Limb (tissue), 2 donors: ENCODE results near the gene TICAM2.

Experiments
- DNase-seq, 2 donors: peaks; one replicate each; pipeline ENCODE4 v3.0.0-alpha.2; 2016; ENCODE audit errors: extremely low spot score in 2 of 2

TICAM2 gene

DNA sequence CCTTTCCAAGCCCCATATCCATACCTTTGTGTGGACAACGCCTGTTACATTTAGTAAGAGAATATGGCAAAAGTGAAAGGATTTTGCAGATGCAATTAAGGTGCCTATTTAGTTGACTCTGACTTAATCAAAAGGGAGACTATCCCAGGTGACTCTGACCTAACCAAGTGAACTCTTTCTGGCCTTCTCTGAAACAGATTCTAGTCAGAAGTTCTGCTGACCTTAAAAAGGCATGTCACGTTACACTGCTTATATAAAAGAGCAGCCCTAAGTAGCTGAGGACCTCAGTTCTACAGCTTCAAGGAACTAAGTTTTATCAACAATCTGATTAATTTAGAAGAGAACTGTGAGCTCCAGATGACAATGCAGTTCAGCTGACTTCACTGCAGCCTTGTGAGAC lies 5.7 kb upstream of the TICAM2 start:
- DNase-seq, result no peak

DNA sequence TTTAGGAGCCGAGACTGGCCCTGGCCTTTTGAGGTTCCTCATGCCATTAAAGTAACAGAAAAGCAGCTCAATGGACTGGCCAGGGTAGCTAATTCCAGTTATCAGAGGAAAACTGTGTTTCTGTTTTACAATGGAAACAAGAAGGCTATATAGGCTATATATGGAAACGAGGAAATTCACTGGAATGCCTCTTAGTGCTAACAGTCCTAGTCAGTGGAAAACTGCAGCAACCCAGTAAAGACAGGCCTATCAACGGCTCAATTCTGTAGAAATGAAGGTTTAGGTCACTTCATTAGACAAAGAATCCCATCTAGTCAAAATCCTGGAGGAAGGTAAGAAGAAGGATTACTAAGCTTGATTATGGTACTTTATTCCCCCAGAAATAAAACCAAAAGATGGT lies 3.2 kb upstream of the TICAM2 start:
- no peak for DNase-seq

DNA sequence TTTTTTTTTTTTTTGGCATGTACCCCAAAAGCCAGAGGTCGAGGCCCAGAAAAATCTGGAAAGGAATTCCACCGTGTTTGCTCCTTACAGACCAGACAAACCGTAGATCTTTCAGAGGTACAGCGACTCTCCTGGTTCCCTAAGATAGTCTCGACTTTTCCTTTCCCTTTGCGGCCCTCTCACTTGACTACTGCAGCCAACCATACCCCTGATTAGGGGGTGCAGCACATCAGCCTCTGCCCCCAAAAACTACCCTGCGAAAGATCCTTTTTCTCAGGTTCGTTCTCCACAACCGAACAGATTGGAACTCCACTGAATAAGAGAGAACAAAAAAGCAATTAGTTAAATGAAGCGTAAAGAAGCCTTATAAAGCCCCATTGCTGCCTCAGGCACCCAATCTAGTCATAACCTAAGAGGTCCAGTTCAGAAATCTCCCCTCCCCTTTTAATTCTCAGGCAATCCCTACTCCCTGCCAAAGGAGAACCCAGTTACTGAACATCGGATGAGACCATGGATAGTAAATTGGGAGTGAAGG lies 379 bp upstream of the TICAM2 start:
- DNase-seq, result no peak

DNA sequence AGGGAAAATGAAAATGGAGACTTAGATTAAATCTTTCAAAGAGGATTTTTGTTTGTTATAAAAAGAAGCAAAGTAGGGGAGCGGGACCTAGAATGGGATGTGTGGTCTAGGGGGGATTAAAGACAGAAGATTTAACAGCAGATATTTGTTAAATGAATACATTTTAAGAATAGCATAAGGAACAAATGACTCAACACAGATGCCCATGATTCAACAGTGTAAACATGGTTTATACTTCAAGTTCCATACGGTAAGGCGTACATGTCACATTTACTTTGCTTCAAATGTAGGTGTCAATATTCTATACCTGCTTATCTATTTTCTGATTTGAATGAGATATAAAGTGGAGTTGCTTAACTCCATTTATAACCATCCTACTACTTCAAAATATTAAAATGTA lies 1.5 kb downstream of the TICAM2 start:
- no peak for DNase-seq

DNA sequence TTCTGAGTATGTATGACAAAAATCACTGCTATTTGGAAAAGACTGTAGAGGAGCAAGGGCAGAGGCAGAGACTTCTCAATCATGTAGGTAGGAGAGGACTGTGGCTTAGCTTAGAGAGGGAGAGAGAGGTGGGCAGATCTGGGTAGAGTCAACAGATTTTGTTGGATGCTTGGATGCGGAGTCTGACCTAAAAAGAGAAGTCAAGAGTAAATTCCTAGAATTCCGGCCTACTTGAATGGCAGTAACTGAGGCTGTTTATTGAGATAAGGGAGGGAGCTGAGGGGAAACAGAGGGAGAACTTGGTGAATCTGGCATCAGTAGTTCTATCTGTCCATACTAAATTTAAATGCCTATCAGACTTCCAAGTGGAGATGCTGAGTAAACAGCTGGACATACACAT lies 2.4 kb downstream of the TICAM2 start:
- no peak for DNase-seq

DNA sequence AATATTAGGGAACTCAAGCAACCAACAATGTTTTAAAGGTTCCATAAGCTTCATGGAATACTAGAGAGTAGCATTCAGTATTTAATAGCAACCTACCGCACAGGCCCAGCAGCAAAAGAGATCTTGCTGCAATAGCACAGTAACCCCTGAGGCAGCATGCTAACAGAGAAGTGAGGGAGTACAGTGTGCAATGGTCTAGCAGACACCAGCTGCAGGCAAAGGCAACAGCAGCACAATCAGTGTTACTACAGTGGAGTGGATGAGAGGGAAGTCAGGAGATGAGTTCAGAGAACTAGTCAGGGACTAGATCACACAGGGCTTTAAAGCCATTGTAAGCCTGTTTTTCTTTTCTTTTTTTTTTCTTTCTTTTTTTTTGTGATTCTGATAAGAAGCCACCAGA lies 2.8 kb downstream of the TICAM2 start:
- no peak for DNase-seq

DNA sequence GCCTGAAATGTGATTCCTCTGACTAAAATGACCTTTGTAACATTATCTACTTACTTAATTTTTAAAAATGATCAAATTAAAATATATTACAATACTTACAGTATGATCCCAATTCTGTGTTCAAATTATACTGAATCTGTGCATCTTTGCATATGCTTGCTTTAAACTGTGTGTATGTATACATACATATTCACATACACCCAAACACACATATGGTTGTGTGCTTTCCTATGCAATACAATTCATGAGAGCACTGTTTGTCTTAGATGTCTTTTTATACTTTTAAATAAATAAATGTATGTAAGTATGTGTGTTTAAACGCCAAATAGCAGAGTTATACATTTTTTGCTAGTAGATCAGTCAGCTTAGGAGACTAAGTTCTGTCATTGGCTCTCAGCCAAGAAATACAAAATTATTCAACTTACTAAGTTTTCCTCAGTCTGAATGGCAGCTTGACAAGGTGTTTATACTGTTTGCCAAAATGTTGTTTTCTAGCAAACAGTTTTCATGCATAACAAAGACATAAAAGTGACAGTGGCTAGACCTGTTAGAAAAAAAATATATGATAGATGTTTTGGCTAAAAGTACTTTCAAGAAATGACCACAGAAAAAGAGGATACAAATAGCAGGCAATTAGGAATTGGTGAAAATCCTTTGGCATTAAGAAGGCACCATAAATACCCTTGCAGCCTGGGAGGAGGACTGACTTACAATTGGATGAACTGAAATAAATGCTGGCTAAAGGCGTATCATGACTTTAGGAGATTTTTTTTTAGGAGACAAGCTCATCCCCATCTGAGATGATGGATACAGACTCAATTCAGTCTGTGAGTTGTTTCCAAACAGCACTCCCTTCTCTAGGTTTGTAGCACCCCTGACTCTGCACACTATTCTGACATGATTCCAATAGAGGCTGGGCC lies 7.9 kb downstream of the TICAM2 start:
- no peak for DNase-seq

DNA sequence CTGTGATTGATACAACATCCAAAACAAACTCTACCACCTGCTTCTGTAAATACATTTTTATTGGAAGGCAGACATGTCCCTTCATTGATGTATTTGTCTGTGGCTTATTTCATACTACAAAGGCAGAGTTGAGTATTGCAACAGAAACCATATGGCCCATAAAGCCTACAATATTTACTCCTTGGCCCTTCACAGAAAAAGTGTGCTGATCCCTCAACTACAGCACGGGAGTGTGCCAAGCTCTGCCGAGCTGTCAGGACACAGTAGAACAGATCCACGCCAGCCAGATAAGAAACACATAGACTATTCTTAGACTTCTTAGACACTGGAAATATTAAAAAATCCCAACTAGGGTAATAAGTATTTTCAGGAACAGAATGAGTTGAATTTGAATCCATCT lies 13.2 kb downstream of the TICAM2 start:
- DNase-seq, result no peak

DNA sequence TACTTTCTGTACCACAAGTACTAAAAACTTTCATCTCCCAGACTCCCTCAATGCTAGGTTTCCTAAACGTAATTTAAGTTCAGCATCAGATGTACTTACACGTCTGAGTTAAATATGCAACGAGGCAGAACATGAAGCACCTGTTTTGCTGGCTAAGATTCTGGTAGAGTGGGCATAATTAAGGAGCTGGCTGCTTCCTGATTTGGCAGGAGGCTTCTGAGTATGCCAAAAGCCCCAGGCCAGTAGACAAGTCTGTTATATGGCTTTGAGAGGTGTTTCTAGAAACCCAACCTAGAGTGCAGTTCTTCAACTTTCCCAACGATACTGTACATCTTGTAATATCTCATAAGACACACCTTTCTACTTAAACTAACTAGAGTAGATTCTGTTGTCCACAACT lies 13.6 kb downstream of the TICAM2 start:
- no peak for DNase-seq

DNA sequence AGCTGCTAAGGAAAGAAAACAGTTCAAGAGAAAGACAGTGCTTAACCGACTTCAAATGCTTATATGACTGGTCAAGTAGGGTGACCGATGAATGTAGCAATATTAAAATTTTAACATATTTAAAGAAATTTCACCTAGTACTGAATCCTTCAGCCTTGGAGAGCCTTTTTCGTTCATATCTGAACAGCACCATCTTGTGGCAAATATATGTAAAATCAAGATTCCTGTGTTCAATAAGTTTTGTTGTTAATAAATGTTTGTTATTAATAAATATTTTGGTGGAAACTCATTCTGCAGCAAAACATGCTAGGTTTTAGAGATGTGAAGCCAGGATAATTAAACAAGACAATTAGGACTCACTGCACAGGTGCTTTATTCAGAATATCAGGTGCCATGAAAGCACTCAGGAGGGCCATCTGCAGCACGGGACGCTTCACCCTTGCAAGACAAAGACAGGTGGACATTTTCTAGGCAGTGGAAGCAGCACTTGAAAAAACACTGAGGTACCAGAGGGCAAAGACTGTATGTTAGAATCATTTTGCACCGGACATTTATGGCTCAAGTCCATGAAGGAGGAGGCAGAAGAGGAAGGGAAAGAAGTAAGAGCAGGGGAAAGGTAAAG lies 15.6 kb downstream of the TICAM2 start:
- DNase-seq, result peak in 1 of 2 donors; percentile 67

DNA sequence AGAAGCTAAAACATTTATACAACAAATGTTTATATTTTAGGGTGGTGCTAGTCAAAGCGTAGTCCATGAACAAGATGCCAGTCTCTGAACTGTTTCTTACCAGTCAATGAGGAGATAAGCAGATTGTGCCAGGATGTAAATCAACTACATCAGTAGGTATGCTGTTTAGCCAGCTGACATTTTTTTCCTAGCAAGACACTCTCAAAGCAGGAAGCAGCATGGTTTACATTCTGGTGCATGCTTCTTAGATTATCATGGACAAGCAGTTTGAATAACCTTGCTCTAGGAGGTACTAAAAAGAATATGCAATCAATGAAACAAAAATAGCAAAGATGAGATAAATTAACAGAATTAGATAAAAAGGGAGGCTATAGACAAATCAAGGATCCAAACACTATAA lies 17.0 kb downstream of the TICAM2 start:
- DNase-seq, result no peak

DNA sequence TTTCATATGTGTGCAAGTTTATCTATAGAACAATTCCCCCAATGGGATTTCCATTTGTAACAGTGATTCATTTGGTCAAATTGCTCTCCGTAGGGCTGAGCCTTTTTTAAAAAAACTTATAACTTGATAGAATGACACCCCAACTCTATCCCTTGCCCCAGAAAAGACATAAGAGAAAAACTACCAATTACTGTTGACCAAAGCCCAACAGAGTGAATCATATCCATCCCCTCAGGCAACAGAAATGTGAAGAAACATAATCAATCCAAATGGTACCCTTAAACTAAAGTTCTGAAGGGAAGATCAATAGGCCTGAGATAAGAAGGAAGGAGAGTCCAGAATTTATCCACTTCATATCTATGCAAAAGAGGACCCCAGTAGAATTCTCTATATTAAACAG lies 17.8 kb downstream of the TICAM2 start:
- DNase-seq, result no peak

DNA sequence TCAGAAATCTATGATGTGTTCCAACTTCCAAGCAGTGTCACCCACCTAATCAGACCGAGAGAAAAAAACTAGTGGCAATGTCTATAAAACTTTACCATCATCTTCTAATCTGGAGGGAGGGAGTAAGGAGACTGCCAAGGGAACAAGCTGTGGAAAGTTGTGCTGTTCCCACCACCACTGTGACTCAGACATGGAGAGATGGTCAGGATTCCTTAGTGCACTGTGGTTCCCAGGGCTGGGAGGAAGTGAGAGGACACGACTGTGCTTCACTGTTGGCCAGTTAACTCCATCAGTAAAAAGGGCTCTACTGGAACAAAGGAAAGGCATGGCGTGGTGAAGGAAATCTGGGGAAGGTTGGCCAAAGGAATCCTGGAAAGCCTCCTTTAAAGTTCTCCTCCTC lies 18.8 kb downstream of the TICAM2 start:
- no peak for DNase-seq

DNA sequence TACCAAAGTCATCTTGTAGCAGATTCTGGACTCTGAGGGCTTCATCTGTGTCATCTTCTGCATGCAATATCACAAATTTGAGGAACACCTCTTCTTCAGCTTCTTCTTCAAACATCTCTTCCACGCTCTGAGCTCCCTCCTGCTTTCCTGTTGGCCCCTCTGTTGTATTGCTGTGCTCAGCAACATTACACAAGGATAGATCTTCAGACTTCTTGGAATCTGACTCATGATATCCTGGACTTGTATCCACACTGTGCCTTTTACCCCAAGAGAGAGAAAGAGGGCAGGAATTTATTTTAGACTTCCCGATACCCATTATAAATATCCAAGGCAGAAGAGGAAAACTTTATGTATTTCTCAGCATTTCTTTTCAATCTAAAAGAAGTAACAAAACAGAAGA lies 21.3 kb downstream of the TICAM2 start:
- no peak for DNase-seq

DNA sequence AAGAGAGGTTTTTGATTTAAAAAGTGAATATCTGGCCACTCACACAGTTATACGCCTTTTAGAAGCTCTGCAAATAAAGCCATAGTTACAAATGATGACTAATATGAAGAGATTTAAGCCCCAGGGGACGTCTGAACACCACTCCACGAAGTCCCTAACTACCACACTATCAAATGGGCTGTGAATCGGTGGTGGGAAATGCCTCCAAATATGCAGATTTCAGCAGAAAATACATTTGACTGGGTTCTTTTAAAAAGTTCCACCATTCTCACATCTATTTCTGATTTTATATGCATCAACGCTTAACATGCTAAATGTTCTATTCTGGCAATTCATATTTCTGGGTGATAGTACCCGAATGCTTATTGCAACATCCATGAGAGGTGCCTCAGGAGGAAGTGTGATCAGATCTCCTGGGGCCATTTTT lies 22.5 kb downstream of the TICAM2 start:
- no peak for DNase-seq

DNA sequence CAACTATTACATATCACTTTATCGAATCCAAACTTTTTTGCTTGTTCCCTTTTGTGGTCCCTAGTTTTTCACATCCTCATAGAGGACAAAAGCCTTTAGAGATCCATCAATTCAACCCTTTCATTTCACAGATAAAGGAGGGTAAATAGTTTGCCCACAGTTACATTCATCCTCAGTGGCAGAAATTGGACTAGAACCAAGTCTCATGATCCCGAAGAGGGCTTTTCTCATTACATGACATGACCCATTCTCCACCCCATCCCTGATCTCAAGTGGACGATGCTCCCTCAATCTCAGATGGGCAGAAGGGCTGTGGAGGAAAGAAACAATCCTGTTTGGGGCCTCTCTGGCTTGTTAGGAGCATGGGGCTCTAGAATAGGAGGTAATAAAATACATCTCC lies 23.1 kb downstream of the TICAM2 start:
- no peak for DNase-seq

DNA sequence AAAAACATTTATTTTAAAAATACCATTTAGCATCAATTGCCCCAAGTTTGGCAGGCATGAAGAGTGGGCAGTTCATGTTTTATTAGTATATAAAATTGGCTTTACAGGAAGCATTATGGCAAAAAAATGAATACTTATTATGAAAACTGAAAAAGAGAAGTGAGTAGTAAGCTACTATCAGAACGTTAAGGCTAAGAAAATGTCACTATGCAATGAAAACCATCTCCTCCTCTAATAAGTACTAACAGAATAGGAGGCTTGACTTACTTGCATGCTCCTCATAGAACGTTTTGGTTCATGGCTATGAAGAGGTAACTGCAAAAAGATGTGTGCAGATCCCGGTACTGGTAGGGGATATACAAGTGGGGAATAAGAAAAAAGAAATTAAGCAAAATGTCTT lies 23.6 kb downstream of the TICAM2 start:
- no peak for DNase-seq

DNA sequence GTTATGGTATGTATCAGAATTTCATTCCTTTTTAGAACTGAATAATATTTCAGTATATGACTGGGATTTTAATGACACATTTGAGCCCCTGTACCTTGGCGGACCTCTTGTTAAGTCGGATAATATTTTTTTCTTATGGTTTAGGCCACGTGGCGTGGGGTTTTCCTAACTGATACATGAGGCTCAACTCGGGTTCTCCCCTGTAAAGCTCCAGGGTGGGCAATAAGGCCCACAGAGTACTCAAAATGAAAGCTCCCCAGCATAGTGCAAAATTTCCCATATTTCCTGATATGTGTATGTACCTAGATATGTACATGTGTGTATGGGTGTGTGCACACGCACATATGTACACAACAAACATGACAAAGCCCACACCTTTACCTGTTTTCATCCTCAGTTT lies 24.5 kb downstream of the TICAM2 start:
- no peak for DNase-seq

DNA sequence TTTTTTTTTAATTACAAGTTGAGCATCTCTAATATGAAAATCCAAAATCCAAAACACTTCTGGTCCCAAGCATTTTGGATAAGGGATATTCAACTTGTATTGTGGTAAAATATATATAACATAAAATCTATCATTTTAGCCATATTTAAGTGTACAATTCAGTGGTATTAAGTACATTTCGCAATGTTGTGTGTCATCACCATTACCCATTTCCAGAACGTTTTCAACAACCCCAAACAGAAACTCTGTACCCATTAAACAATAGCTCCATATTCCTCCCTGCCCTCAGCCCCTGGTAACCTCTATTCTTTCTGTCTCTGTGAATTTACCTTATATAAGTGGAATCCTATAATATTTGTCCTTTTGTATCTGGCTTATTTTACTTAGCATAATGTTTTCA lies 24.9 kb downstream of the TICAM2 start:
- no peak for DNase-seq

DNA sequence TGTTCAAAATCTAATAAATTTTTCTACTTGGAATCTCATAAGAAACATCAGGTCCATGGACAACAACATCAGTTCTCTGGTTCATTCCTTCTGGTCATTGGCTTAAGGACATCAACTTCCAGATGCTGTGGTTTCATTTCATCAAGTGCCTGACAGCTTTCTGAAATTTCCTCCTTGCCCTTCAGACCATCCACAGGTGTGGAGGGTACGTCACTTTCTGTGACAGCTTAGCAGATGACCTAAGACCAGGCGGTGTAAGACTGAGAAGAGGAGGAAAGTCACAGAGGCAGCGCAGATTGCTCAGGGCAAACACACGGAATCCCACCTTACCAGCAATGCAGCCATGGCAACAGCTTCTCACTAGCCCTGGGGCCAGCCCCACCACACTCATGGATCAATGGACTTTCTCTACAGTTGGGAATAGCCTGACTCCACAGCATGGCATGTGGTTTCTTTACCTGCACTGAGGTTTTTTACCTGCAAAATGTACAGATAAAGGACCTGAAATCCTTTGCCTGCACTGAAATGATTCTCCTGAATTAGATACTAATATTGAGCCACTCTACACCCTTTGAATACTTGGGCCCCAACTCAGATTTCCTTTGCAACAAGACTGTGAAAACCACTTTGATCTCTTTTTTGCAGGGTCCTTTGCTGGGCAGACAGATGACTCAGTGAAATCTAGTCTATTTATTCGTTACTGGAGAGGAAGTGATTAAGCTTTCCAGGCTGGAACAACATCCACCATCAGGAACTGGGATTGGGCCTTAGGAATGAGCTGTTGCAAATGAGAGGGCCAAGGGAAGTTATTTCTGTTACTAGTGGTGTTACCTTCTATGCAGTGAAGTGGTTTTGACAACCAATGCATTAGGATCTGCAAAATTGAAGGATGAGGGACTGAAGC lies 26.9 kb downstream of the TICAM2 start:
- DNase-seq, result no peak

DNA sequence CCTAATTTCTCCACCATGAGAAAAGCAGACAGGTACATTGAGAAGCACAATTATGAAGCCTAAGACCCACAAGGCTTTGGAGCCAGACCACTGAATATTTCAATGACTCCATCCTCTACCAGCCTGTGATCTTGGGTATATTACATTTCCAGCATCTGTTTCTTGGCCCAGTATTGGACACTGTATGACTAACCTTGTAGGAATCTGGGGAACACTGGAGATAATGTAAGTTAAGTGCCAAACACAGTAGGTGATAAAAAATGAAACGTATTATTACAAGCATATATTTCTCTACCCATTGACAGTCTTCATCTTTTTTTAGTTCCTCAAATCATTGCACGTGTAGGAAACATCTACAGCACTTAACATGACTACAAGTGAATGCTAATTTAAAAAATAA lies 29.1 kb downstream of the TICAM2 start:
- DNase-seq, result no peak

DNA sequence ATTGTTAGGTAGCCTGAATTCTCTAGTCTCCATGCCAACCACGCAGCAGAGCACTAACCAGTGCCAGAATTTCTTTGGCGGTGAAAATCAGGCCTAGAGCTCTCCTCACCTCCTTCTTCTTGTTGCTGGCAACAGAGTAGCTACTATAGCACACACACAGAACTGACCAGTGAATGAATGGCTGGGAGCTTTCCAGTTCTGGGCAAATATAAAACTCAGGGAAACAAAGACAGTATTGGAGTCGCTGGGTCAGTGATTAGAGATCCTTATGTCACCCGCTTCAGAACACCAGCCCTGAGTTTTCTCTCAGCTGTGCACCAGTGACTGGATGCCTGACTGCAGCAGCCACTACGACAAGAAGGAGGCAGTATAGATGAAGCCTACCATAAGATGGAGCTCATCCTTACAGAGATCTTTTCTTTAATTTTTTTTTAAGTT lies 30.8 kb downstream of the TICAM2 start:
- DNase-seq, result no peak
